Measurements from ENCODE around the gene HERC6. TPM values are rescaled to one million over a fixed set of nuclear protein-coding genes. Genes with fewer than 3 reads are reported as not detected.
"Not testable (repeated sequence)": the region's sequence is repeated elsewhere in the genome, so short reads cannot be mapped to it uniquely, and the experiment has no call there.

Gene HERC6
- total RNA-seq, 2 experiments from 2014 or later, result 42.8 to 43.6 TPM

- peak overlapping the region; percentile 34 for H3K27ac Mint-ChIP-seq
Observed at GRCh38 chr4:88439161-88439760, 60.6 kb downstream of the HERC6 start.

DNA sequence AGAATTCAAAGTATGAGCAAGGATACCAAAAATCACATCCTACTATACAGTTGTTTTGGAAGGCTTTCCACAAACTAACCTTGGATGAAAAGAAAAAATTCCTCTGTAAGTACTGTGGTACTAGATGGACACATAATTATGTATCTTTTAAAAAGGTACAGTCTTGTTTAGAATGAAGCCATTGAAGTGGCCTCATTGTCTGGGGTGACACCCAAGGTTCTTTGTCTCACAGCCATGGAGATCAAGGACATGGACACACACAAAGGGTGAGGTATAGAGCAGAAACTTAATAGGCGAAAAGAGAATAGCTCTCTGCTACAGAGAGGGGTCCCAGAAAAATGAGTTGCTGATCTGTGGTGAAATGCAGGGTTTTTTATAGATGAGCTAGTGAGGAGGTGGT lies 61.5 kb downstream of the HERC6 start:
- H3K4me1 Mint-ChIP-seq, result peaks cover 11% of the 10 kb centered on the region
- H3K27ac Mint-ChIP-seq, result no peak overlapping the region
- no peak for DNase-seq
- no peaks in the 10 kb centered on the region for H3K27me3 Mint-ChIP-seq
- CTCF ChIA-PET, result interaction anchor here (1.2 to 2.2 kb wide), 2 partner anchors 9 to 15 kb away, joined by 3 to 6 read pairs; no protein-coding TSS in a partner anchor
- peaks cover 68% of the 10 kb centered on the region for H3K36me3 Mint-ChIP-seq (ENCODE audit: low read depth)
- H3K9me3 Mint-ChIP-seq, result peaks cover 2% of the 10 kb centered on the region
- POLR2A ChIA-PET, result no interaction called here
- no peak overlapping the region for H3K4me3 Mint-ChIP-seq

More at GRCh38 chr4:88439161-88439760, 60.6 kb downstream of the HERC6 start:
- Mint-ChIP-seq H3K36me3 (ENCODE audit: low read depth) (peaks cover 72% of the 10 kb centered on the region), H3K4me1 (peaks cover 11% of the 10 kb centered on the region), H3K9me3 (peaks cover 2% of the 10 kb centered on the region), H3K27me3 (no peaks in the 10 kb centered on the region), H3K4me3 (no peak overlapping the region)
- DNase-seq, result no peak
- ChIA-PET POLR2A (no interaction called here), CTCF (interaction anchor here (0.7 to 1.9 kb wide), 3 partner anchors 7 to 17 kb away, joined by 3 to 6 read pairs (median 6); no protein-coding TSS in a partner anchor)

GRCh38 chr4:88441696-88442095 lies 63.0 kb downstream of the HERC6 start:
- no peak for DNase-seq
- Mint-ChIP-seq H3K4me1 (peaks cover 11% of the 10 kb centered on the region), H3K9me3 (peaks cover 2% of the 10 kb centered on the region), H3K36me3 (ENCODE audit: low read depth) (peaks cover 62% of the 10 kb centered on the region), H3K27ac (no peak overlapping the region), H3K4me3 (no peak overlapping the region), H3K27me3 (no peaks in the 10 kb centered on the region)
- ChIA-PET CTCF (interaction anchor here (0.9 to 2.2 kb wide), 4 partner anchors 15 to 82 kb away, joined by 3 to 6 read pairs (median 4); partner anchors contain the start of genes HERC5 and PYURF), POLR2A (no interaction called here)

DNA sequence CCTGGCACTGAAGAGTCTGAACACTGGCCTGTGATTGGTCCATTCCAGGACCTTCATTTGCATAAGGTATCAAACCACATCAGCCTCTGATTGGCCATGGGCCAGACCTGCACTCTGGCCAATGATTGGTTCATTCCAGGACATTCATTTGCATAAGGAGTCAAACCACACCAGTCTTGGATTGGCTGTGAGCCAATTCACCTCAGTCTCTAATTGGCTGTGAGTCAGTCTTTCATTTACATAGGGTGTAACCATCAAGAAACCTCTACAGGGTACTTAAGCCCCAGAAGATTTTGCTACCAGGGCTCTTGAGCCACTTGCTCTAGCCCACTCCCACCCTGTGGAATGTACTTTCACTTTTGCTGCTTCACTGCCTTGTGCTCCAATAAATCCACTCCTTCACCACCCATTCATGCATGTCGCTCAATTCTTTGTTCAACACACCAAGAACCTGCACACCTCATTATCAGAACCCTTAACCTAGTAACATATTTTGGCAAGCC lies 64.1 kb downstream of the HERC6 start:
- Mint-ChIP-seq H3K4me3 (no peak overlapping the region), H3K27ac (peak overlapping the region; percentile 16), H3K9me3 (peaks cover 2% of the 10 kb centered on the region), H3K4me1 (peaks cover 8% of the 10 kb centered on the region), H3K36me3 (ENCODE audit: low read depth) (peaks cover 62% of the 10 kb centered on the region), H3K27me3 (no peaks in the 10 kb centered on the region)
- no peak for DNase-seq
- POLR2A ChIA-PET, result no interaction called here
- CTCF ChIA-PET, result no interaction called here

- Mint-ChIP-seq H3K36me3 (ENCODE audit: low read depth) (peaks cover 67% of the 10 kb centered on the region), H3K4me3 (no peak overlapping the region), H3K27me3 (no peaks in the 10 kb centered on the region), H3K9me3 (peaks cover 2% of the 10 kb centered on the region), H3K27ac (no peak overlapping the region), H3K4me1 (peaks cover 8% of the 10 kb centered on the region)
- POLR2A ChIA-PET, result no interaction called here
- CTCF ChIA-PET, result no interaction called here
- no peak for DNase-seq
Observed at GRCh38 chr4:88443486-88443885, 64.8 kb downstream of the HERC6 start.

GRCh38 chr4:88445252-88445651 lies 66.6 kb downstream of the HERC6 start:
- ChIA-PET POLR2A (interaction anchor here (0.5 kb wide), 1 partner anchor 10 kb away, joined by 4 read pairs; no protein-coding TSS in a partner anchor), CTCF (interaction anchor here (1.7 to 2.1 kb wide), 3 partner anchors 10 to 58 kb away, joined by 3 to 7 read pairs (median 6); partner anchors contain the start of gene HERC5)
- Mint-ChIP-seq H3K4me1 (peaks cover 3% of the 10 kb centered on the region), H3K36me3 (ENCODE audit: low read depth) (peaks cover 59% of the 10 kb centered on the region), H3K27me3 (no peaks in the 10 kb centered on the region), H3K9me3 (peaks cover 2% of the 10 kb centered on the region), H3K4me3 (no peak overlapping the region), H3K27ac (no peak overlapping the region)
- no peak for DNase-seq

GRCh38 chr4:88446124-88446523 lies 67.5 kb downstream of the HERC6 start:
- CTCF ChIA-PET, result interaction anchor here (1.2 to 2.1 kb wide), 4 partner anchors 8 to 59 kb away, joined by 3 to 7 read pairs (median 4); partner anchors contain the start of gene HERC5

GRCh38 chr4:88447371-88448095 lies 68.9 kb downstream of the HERC6 start:
- Mint-ChIP-seq H3K27me3 (no peaks in the 10 kb centered on the region), H3K4me1 (peaks cover 5% of the 10 kb centered on the region), H3K4me3 (no peak overlapping the region), H3K36me3 (ENCODE audit: low read depth) (peaks cover 48% of the 10 kb centered on the region), H3K27ac (no peak overlapping the region), H3K9me3 (peaks cover 4% of the 10 kb centered on the region)
- POLR2A ChIA-PET, result no interaction called here
- CTCF ChIA-PET, result interaction anchor here (1.1 to 1.6 kb wide), 3 partner anchors 10 to 51 kb away, joined by 3 to 5 read pairs (median 3); no protein-coding TSS in a partner anchor
- DNase-seq, result no peak

More at GRCh38 chr4:88446124-88446523, 67.5 kb downstream of the HERC6 start:
- no peak for DNase-seq
- Mint-ChIP-seq H3K36me3 (ENCODE audit: low read depth) (peaks cover 56% of the 10 kb centered on the region), H3K9me3 (peaks cover 2% of the 10 kb centered on the region), H3K4me3 (no peak overlapping the region), H3K27ac (no peak overlapping the region), H3K4me1 (peaks cover 4% of the 10 kb centered on the region), H3K27me3 (no peaks in the 10 kb centered on the region)
- POLR2A ChIA-PET, result interaction anchor here (0.5 kb wide), 1 partner anchor 11 kb away, joined by 4 read pairs; no protein-coding TSS in a partner anchor

- peaks cover 40% of the 10 kb centered on the region for H3K36me3 Mint-ChIP-seq (ENCODE audit: low read depth)
- H3K27me3 Mint-ChIP-seq, H3K27ac Mint-ChIP-seq, POLR2A ChIA-PET, DNase-seq, H3K9me3 Mint-ChIP-seq, H3K4me1 Mint-ChIP-seq, H3K4me3 Mint-ChIP-seq: not testable (repeated sequence)
- CTCF ChIA-PET, result interaction anchor here (1.0 to 1.6 kb wide), 3 partner anchors 10 to 33 kb away, joined by 3 to 5 read pairs (median 3); no protein-coding TSS in a partner anchor
Observed at GRCh38 chr4:88448211-88448765, 69.6 kb downstream of the HERC6 start.

GRCh38 chr4:88448889-88449288 lies 70.2 kb downstream of the HERC6 start:
- H3K9me3 Mint-ChIP-seq, result peaks cover 6% of the 10 kb centered on the region
- no peak for DNase-seq
- ChIA-PET CTCF (interaction anchor here (1.0 to 1.1 kb wide), 2 partner anchors 10 to 32 kb away, joined by 3 read pairs; no protein-coding TSS in a partner anchor), POLR2A (no interaction called here)
- peaks cover 39% of the 10 kb centered on the region for H3K36me3 Mint-ChIP-seq (ENCODE audit: low read depth)
- no peaks in the 10 kb centered on the region for H3K27me3 Mint-ChIP-seq
- H3K27ac Mint-ChIP-seq, result no peak overlapping the region
- H3K4me3 Mint-ChIP-seq, result no peak overlapping the region
- peaks cover 4% of the 10 kb centered on the region for H3K4me1 Mint-ChIP-seq

DNA sequence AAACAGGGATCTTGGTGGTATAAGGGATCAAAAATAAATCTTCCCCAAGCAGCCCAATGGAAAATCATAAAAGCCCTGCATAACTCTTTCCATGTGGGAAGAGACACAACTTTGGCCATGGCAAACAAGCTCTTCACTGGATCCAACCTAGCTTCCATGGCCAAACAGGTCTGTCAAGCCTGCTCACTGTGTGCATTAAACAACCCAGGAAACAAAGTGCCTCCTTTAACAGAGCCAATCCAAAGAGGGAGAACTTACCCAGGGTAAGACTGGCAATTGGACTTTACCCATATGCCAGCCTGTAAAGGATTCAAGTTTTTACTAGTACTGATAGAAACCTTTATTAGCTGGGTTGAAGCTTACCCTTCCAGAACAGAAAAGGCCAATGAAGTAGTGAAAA lies 70.6 kb downstream of the HERC6 start:
- ChIA-PET CTCF (interaction anchor here (0.6 to 1.1 kb wide), 4 partner anchors 10 to 163 kb away, joined by 3 read pairs; no protein-coding TSS in a partner anchor), POLR2A (no interaction called here)
- Mint-ChIP-seq H3K36me3 (ENCODE audit: low read depth) (peaks cover 37% of the 10 kb centered on the region), H3K27me3 (no peaks in the 10 kb centered on the region), H3K9me3 (peaks cover 6% of the 10 kb centered on the region), H3K4me3 (no peak overlapping the region), H3K27ac (no peak overlapping the region), H3K4me1 (peaks cover 4% of the 10 kb centered on the region)
- DNase-seq, result no peak

- CTCF ChIA-PET, result no interaction called here
- peaks cover 17% of the 10 kb centered on the region for H3K4me1 Mint-ChIP-seq
- no peak for DNase-seq
- POLR2A ChIA-PET, result no interaction called here
- peaks cover 6% of the 10 kb centered on the region for H3K9me3 Mint-ChIP-seq
- no peak overlapping the region for H3K4me3 Mint-ChIP-seq
- peaks cover 30% of the 10 kb centered on the region for H3K36me3 Mint-ChIP-seq (ENCODE audit: low read depth)
- H3K27ac Mint-ChIP-seq, result no peak overlapping the region
- H3K27me3 Mint-ChIP-seq, result no peaks in the 10 kb centered on the region
Observed at GRCh38 chr4:88451205-88451604, 72.6 kb downstream of the HERC6 start.
